ENCODE results near the gene CDCA4. TPM values are rescaled to one million over a fixed set of nuclear protein-coding genes. Genes with fewer than 3 reads are reported as not detected.

The CDCA4 gene
- total and polyA plus RNA-seq, 10 donors, result 5.8 to 15.1 (median 8.6) TPM

GRCh38 chr14:104965561-104966231 lies 55.2 kb downstream of the CDCA4 start:
- TF ChIP-seq CTCF (IDR thresholded peaks at IDR 0.05 in 8 of 11, conservative IDR thresholded peaks at IDR 0.05 in 3 of 11), result no peak
- no peak for TF ChIP-seq POLR2AphosphoS5 (IDR thresholded peaks at IDR 0.05)
- TF ChIP-seq POLR2A (IDR thresholded peaks at IDR 0.05), result no peak
- WGBS, 5 donors, result 83 to 88% (median 86%) methylated on average over 10 to 13 of the region's 13 CpGs
- no peak overlapping the region for H3K4me3 ChIP-seq
- H3K9me3 ChIP-seq, result no peaks in the 10 kb centered on the region
- intact Hi-C loops (cut with DNase I; ENCODE audit: low total_unique reads), result no loop called here
- no peak overlapping the region for H3K27ac ChIP-seq
- peak; percentile 72 for DNase-seq
- H3K36me3 ChIP-seq, result no peaks in the 10 kb centered on the region
- H3K4me1 ChIP-seq, result peaks cover 7 to 23% (median 16%) of the 10 kb centered on the region in 6 donors
- H3K27me3 ChIP-seq (replicated peaks in 1 of 7), result peaks cover 0 to 49% (median 18%) of the 10 kb centered on the region in 7 donors

GRCh38 chr14:104964546-104964945 lies 56.3 kb downstream of the CDCA4 start:
- WGBS, 5 donors, result 81 to 91% (median 84%) methylated on average over 7 of the region's 7 CpGs
- H3K36me3 ChIP-seq, result no peaks in the 10 kb centered on the region
- peaks cover 7 to 23% (median 16%) of the 10 kb centered on the region in 6 donors for H3K4me1 ChIP-seq
- peak; percentile 6 for DNase-seq
- H3K27me3 ChIP-seq (replicated peaks in 1 of 7), result peaks cover 0 to 39% (median 18%) of the 10 kb centered on the region in 7 donors
- H3K27ac ChIP-seq, result no peak overlapping the region
- intact Hi-C loops (cut with DNase I; ENCODE audit: low total_unique reads), result no loop called here
- H3K4me3 ChIP-seq, result no peak overlapping the region
- TF ChIP-seq POLR2A (IDR thresholded peaks at IDR 0.05) (no peak), POLR2AphosphoS5 (IDR thresholded peaks at IDR 0.05) (no peak), CTCF (IDR thresholded peaks at IDR 0.05 in 8 of 11, conservative IDR thresholded peaks at IDR 0.05 in 3 of 11) (no peak)
- no peaks in the 10 kb centered on the region for H3K9me3 ChIP-seq

Other genes with a start within 250 kb of the CDCA4 start
- gene AKT1, start 225.3 kb downstream of the CDCA4 start, total RNA-seq, result 100 to 1,000 TPM; 107 to 184 (median 141) TPM
- gene AKT1, start 225.3 kb downstream of the CDCA4 start, polyA plus RNA-seq, result 100 to 1,000 TPM in 1 of 3 donors, 10 to 100 TPM in 2; 56.2 to 114 (median 61.6) TPM
- gene ZBTB42, start 220.0 kb downstream of the CDCA4 start, total RNA-seq, result 10 to 100 TPM in 1 of 7 donors, 1 to 10 TPM in 6; 4.2 to 11.5 (median 7.9) TPM
- gene ZBTB42, start 220.0 kb downstream of the CDCA4 start, polyA plus RNA-seq, result 1 to 10 TPM in 2 of 3 donors, under 1 TPM in 1; 0.74 to 2.9 (median 1.1) TPM
- 10 to 100 TPM in 1 of 7 donors, 1 to 10 TPM in 6; 5.2 to 12.6 (median 5.9) TPM for gene CEP170B, start 155.8 kb downstream of the CDCA4 start, total RNA-seq
- gene CEP170B, start 155.8 kb downstream of the CDCA4 start, polyA plus RNA-seq, result 1 to 10 TPM in 1 of 3 donors, under 1 TPM in 2; 0.58 to 3.8 (median 0.72) TPM
- gene PLD4, start 96.2 kb downstream of the CDCA4 start, total RNA-seq, result 10 to 100 TPM in 6 of 7 donors, 1 to 10 TPM in 1; 5.4 to 30.2 (median 13.9) TPM
- gene PLD4, start 96.2 kb downstream of the CDCA4 start, polyA plus RNA-seq, result 10 to 100 TPM; 25.8 to 31.3 (median 29.8) TPM
- 1 to 10 TPM in 1 of 7 donors, under 1 TPM in 6; 0.26 to 1.3 (median 0.66) TPM for gene AHNAK2, start 42.7 kb downstream of the CDCA4 start, total RNA-seq
- gene AHNAK2, start 42.7 kb downstream of the CDCA4 start, polyA plus RNA-seq, result under 1 TPM; 0.30 to 0.86 (median 0.76) TPM
- 1 to 10 TPM; 1.7 to 4.0 (median 3.4) TPM for gene CLBA1, start 35.3 kb downstream of the CDCA4 start, total RNA-seq
- 1 to 10 TPM; 3.7 to 4.3 (median 3.9) TPM for gene CLBA1, start 35.3 kb downstream of the CDCA4 start, polyA plus RNA-seq
- gene GPR132, start 44.3 kb upstream of the CDCA4 start, total RNA-seq, result 10 to 100 TPM; 17.5 to 33.7 (median 23.1) TPM
- gene GPR132, start 44.3 kb upstream of the CDCA4 start, polyA plus RNA-seq, result 1 to 10 TPM; 5.0 to 9.0 (median 5.8) TPM
- 10 to 100 TPM in 1 of 7 donors, 1 to 10 TPM in 6; 3.0 to 10.8 (median 6.0) TPM for gene JAG2, start 147.7 kb upstream of the CDCA4 start, total RNA-seq
- gene JAG2, start 147.7 kb upstream of the CDCA4 start, polyA plus RNA-seq, result 10 to 100 TPM in 1 of 3 donors, 1 to 10 TPM in 2; 6.1 to 14.3 (median 6.6) TPM
- 10 to 100 TPM; 10.1 to 31.1 (median 25.3) TPM for gene NUDT14, start 160.2 kb upstream of the CDCA4 start, total RNA-seq
- 10 to 100 TPM; 17.7 to 25.4 (median 17.7) TPM for gene NUDT14, start 160.2 kb upstream of the CDCA4 start, polyA plus RNA-seq
- gene BTBD6, start 227.4 kb upstream of the CDCA4 start, total RNA-seq, result 10 to 100 TPM; 19.1 to 31.4 (median 23.6) TPM
- 10 to 100 TPM; 28.2 to 30.2 (median 29.0) TPM for gene BTBD6, start 227.4 kb upstream of the CDCA4 start, polyA plus RNA-seq

All from spleen (tissue), 11 donors.